Muscle layer of colon (tissue), 2 donors: Measurements from ENCODE around the gene PALD1.

Experiments used
- H3K27ac ChIP-seq: one replicate; pipeline ENCODE4 v1.7.0; 2013; ENCODE audit warnings: low read depth, mild to moderate bottlenecking, low read length, moderate library complexity
- H3K27me3 ChIP-seq, 2 donors: one replicate each; pipeline ENCODE4 v1.7.0; 2013; ENCODE audit warnings: low read length in 2 of 2, mild to moderate bottlenecking in 2 of 2; ENCODE audit not compliant: insufficient read depth in 2 of 2, control insufficient read depth in 1 of 2
- H3K36me3 ChIP-seq: one replicate; pipeline ENCODE4 v1.7.0; 2013; ENCODE audit warnings: mild to moderate bottlenecking, low read length; ENCODE audit not compliant: insufficient read depth
- H3K4me1 ChIP-seq: one replicate; pipeline ENCODE4 v1.7.0; 2013; ENCODE audit warnings: mild to moderate bottlenecking, low read length; ENCODE audit not compliant: insufficient read depth
- H3K4me3 ChIP-seq, 2 donors: one replicate each; pipeline ENCODE4 v1.7.0; 2013; ENCODE audit warnings: low read length in 2 of 2, low read depth in 1 of 2, mild to moderate bottlenecking in 1 of 2, moderate library complexity in 1 of 2
- H3K9ac ChIP-seq: one replicate; pipeline ENCODE4 v1.7.0; 2013; ENCODE audit warnings: low read length
- H3K9me3 ChIP-seq: one replicate; pipeline ENCODE4 v1.7.0; 2013; ENCODE audit warnings: mild to moderate bottlenecking, low read length
- donor health status: abdominal sarcoma.
- donor health status: Adenocarcinoma of cecum.

Gene PALD1

DNA sequence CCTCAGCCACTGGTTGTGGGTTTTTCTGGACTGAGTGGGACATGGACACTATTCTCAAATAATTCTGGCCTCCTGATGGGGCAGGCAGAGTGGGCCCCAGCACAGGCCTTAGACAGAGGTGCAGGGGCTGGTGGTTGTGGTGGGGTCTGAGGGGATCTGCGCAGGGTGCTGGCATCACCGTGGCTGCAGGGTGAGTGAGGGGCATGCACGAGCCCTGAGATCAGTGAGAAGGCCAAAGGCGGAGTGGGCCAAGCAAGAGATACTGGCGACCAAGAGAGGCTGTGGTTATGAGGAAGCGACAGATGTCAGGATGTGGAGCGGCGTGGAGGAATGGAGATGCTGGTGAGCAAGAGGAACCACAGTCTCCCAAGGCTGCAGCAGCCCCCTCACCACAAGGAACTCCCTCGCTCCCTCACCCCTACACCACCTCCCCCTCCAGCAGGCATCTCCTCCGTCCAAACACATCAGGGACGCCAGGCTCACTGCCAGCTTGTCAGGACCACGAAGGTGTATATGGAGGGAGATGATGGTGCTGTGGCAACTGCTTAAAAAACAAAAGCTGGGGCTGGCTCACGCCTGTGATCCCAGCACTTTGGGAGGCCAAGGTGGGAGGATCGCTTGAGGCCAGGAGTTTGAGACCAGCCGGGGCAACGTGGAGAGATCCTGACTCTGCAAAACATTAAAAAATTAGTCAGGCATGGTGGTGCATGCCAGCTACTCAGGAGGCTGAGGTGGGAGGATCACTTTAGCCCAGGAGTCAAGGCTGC lies 114.4 kb downstream of the PALD1 start:
- no peak overlapping the region for H3K27ac ChIP-seq
- H3K9ac ChIP-seq = no peak overlapping the region
- H3K36me3 ChIP-seq = no peaks in the 10 kb centered on the region
- H3K27me3 ChIP-seq = no peaks in the 10 kb centered on the region
- H3K4me1 ChIP-seq = no peaks in the 10 kb centered on the region
- no peak overlapping the region for H3K4me3 ChIP-seq
- H3K9me3 ChIP-seq = no peaks in the 10 kb centered on the region

DNA sequence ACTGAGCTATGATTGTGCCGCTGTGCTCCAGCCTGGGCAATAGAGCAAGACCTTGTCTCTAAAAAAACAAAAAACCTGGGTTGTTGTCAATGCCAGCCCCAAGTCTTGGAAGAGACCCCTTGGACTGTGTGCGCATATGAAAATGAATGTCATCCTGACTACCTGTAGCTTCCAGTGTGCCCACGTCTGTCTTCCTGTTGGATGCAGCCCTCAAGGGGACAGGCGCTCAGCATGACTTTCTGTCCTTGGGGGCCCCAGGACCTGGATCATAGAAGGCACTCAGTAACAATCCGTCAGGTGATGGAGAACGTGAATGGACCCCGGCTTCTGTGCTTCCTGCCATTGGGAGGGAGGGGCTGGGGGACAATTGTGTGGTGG lies 114.9 kb downstream of the PALD1 start:
- H3K27ac ChIP-seq = no peak overlapping the region
- H3K27me3 ChIP-seq = no peaks in the 10 kb centered on the region
- no peaks in the 10 kb centered on the region for H3K4me1 ChIP-seq
- no peak overlapping the region for H3K4me3 ChIP-seq
- H3K9me3 ChIP-seq = no peaks in the 10 kb centered on the region
- H3K36me3 ChIP-seq = no peaks in the 10 kb centered on the region
- no peak overlapping the region for H3K9ac ChIP-seq

DNA sequence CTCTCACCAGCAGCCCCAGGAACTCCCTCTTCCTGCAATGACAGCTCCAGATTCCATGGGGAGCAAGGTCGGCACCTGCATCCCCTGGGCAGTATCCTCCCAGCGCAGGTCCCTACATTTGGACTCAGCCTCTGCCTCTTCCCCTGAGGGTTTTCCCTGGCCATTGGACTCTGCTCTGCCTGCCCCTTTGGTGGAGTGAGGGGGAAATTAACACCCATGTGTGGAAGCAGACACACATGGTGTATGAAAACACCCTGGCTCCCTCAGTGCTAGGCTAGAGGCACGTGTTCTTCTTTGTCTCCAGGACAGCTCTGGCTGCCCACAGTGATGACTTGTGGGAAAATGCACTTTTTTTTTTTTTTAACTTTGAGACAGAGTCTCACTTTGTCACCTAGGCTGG lies 115.6 kb downstream of the PALD1 start:
- H3K36me3 ChIP-seq = no peaks in the 10 kb centered on the region

DNA sequence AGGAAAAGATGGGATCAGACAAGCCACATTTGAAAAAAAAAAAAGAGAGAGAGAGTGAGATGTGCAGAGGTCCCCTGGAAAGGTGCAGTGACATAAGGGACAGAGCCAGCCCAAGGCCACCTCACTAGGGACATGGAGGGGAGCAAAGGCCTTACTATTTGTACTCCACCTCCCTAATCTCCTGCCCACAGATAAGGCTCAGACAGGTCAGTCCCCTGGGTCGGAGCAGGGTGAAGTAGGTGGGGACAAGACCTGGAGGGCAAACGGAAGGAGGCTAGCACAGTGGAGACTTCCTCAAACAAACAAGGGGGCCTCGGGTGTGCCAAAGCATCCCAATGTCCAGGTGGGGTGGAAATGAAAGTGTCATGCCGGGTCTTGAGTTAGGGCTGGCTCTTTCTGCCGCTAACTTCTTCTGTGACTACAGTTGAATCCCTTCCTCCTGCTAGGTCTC lies 117.0 kb downstream of the PALD1 start:
- no peaks in the 10 kb centered on the region for H3K4me1 ChIP-seq
- H3K4me3 ChIP-seq = no peak overlapping the region
- H3K9me3 ChIP-seq = no peaks in the 10 kb centered on the region
- no peaks in the 10 kb centered on the region for H3K36me3 ChIP-seq
- H3K27ac ChIP-seq = no peak overlapping the region
- H3K27me3 ChIP-seq = no peaks in the 10 kb centered on the region
- H3K9ac ChIP-seq = no peak overlapping the region

More for the DNA sequence above, 115.6 kb downstream of the PALD1 start:
- no peak overlapping the region for H3K9ac ChIP-seq
- no peak overlapping the region for H3K4me3 ChIP-seq
- H3K27ac ChIP-seq = no peak overlapping the region
- no peaks in the 10 kb centered on the region for H3K27me3 ChIP-seq
- no peaks in the 10 kb centered on the region for H3K4me1 ChIP-seq
- H3K9me3 ChIP-seq = no peaks in the 10 kb centered on the region

DNA sequence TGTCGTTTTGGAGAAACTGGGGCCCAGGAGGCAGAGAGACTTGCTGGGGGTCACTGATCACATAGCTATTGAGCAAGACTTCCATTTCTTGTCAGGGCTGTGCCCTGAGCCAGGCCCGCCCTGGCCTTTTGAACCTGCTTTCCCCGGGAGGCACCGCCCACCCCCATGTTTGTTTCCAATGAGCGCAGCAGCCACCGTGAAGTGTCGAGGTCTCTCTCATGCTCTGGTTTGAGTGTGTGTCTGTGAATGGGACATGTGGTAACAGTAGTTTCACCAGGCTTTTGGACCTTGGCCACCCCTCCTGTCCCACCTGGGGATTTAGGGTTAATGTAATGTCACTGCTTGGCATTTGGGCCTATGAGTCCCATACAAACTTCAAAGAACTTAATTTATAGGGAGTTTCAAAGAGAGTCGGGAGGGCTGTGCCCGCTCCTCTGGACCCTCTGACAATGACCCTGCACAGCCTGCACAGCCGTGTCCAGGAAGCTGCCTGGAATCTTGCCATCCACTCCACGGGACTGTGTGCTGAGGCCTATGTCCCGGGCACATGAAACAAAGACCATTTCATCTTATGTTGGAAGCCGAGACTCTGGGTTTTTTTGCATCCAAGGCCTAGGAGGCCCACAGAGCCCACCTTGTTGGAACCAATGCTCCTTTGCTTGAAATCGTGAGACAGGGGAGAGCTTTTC lies 117.7 kb downstream of the PALD1 start:
- no peaks in the 10 kb centered on the region for H3K9me3 ChIP-seq
- H3K4me1 ChIP-seq = no peaks in the 10 kb centered on the region
- no peak overlapping the region for H3K9ac ChIP-seq
- no peak overlapping the region for H3K27ac ChIP-seq
- no peaks in the 10 kb centered on the region for H3K27me3 ChIP-seq
- H3K4me3 ChIP-seq = no peak overlapping the region
- H3K36me3 ChIP-seq = no peaks in the 10 kb centered on the region

DNA sequence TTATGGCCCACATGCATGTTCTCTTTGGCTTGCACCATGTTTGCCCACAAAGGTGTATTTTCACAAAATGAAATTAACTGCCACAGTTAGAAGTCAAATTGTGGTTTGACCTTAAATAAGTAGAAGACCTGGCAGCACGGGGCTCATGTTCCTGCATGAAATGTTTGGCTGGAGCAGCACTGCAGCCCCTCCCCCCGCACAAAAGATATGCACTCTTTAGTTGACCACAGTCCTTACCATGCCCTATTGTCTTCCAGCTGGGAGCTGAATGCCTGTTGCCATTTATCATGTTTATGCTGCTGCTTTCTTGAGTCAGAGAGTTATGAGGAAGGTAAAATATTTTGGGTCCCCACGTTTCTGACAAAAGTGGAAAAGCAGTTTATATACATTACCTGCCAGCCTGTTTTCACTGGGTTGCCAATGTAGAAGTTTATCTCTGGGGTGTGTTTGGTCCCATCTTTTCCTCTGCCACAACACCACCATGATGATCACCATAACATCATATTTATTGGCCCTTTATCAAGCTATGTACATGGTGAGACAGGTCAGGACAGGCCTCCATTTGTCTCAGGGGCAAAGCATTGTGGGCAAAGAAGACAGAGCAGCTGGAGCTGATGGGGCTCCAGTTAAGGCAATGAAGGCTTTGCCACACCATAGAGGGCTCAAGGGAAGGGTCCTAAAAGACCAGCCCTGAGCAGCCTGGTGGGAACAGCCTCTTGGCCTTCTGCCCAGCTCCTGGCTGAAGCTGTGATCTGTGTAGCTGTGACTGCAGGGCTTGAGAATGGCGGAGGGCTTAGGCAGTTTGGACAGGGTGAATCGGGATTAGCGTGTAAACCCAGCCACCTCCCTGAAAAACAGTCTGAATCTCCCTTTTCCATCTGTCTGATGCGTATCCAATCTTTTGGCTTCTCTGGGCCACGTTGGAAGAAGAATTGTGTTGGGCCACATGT lies 118.6 kb downstream of the PALD1 start:
- Histone ChIP-seq H3K27ac (no peak overlapping the region), H3K9ac (no peak overlapping the region), H3K36me3 (no peaks in the 10 kb centered on the region), H3K27me3 (no peaks in the 10 kb centered on the region), H3K9me3 (no peaks in the 10 kb centered on the region), H3K4me1 (no peaks in the 10 kb centered on the region), H3K4me3 (no peak overlapping the region)

DNA sequence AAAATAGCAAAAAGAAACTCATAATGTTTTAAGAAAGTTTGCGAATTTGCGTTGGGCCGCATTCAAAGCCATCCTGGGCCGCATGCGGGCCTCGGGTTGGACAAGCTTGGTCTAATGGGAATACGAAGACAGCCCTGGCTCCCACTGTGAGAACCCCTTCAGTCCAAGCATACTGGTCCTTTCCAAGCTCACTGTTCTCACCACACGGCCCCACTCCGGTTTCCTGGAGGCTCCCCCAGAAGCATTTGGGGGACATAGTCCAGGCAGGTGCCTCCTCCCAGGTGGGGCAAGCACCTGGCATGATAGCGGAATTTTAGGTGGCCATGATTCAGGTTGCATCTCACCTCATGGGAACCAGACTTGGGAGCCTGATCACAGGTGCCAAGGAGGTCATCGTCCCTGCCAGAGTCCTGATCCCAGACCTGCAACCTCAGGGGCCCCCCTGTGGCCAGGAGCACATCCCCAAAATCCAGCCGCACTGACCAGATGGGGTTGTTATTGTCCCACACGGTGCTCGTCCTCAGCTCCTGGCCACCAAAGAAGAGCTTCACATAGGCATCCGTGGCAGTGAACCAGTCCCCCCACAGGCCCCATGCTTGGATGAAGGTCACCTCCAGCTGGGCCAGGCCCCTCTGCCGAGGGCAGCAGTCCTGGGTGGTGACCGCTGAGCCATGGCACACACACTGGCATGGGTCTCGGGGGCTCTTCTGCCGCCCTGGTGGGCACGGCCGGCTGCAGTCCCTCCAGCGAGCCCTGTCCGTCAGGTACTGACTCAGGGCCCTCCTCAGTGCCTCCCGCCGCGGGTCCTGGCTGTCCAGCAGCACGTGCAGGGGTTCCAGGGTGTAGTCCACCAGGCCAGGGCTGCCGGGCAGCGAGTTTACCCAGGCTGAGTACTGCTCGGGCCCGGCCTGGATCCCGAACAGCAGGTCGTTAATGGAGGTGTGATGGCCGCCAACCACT lies 119.6 kb downstream of the PALD1 start:
- Histone ChIP-seq H3K4me3 (no peak overlapping the region), H3K27ac (no peak overlapping the region), H3K4me1 (no peaks in the 10 kb centered on the region), H3K9ac (no peak overlapping the region), H3K9me3 (no peaks in the 10 kb centered on the region), H3K27me3 (no peaks in the 10 kb centered on the region), H3K36me3 (no peaks in the 10 kb centered on the region)

DNA sequence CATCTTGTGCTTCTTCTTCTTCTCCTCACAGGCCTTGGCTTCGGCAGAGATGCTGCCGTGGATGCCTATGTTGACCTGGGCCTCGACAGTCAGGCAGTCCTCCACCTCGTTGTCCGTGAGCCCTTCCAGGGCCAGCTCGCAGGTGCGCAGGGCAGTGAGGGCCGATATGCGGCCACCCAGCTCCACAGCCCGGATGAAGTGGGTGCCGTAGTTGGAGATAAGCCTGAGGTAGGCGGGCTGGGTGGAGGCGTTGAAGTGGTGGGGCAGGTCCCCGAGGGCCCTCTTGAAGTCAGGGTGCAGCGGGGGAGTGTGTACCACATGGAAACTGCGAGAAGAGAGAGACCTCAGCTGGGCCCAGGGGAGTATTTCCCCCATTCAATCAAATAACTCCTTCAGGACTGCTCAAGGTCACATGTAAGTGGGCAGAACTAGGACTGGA lies 120.3 kb downstream of the PALD1 start:
- Histone ChIP-seq H3K4me1 (no peaks in the 10 kb centered on the region), H3K27me3 (no peaks in the 10 kb centered on the region), H3K4me3 (no peak overlapping the region), H3K27ac (no peak overlapping the region), H3K9ac (no peak overlapping the region), H3K9me3 (no peaks in the 10 kb centered on the region), H3K36me3 (no peaks in the 10 kb centered on the region)

DNA sequence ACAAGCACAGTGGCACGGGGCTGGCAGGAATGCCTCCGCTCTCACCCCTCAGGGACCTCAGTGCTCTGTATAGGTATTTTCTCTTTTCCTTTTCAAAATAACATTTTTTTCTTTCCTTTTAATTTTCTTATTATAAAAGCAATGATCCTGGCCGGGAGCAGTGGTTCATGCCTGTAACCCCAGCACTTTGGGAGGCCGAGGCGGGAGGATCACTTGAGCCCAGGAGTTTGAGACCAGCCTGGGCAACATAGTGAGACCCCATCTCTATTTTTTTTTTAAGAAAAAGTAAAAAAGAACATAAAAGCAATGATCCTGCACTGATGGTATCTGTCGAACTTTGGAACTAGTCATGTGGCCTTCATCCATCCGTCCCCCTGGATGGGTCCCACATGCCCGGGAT lies 120.8 kb downstream of the PALD1 start:
- H3K36me3 ChIP-seq = no peaks in the 10 kb centered on the region
- no peak overlapping the region for H3K27ac ChIP-seq
- no peak overlapping the region for H3K4me3 ChIP-seq
- no peaks in the 10 kb centered on the region for H3K9me3 ChIP-seq
- H3K9ac ChIP-seq = no peak overlapping the region
- no peaks in the 10 kb centered on the region for H3K4me1 ChIP-seq
- no peaks in the 10 kb centered on the region for H3K27me3 ChIP-seq

DNA sequence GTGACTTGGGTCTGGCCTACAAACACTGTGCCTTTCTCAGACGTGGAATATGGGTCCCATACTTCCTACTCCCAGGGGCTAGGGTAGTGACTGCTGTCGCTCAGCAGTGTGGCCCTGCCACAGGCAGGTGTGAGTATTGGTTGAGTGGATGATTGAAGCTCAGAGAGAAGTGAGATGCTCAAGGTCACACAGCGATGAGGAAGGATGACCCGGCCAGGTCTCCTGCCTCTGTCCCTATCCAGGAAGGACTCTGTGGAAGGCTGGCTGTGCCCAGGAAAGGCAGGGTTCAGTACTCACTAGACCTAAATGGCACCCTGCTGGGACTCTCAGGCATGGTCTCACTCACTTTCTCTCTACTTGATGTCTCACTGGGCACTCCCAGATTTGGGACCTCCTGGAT lies 121.2 kb downstream of the PALD1 start:
- H3K27me3 ChIP-seq = no peaks in the 10 kb centered on the region
- no peaks in the 10 kb centered on the region for H3K4me1 ChIP-seq
- H3K4me3 ChIP-seq = no peak overlapping the region
- no peaks in the 10 kb centered on the region for H3K36me3 ChIP-seq
- H3K27ac ChIP-seq = no peak overlapping the region
- H3K9ac ChIP-seq = no peak overlapping the region
- no peaks in the 10 kb centered on the region for H3K9me3 ChIP-seq
